Type B pancreatic cell (in vitro differentiated cells): ENCODE results near the gene POLR3GL. TPM values are rescaled to one million over a fixed set of nuclear protein-coding genes. Genes with fewer than 3 reads are reported as not detected.

Source experiments
- DNase-seq: peaks from one replicate; pipeline ENCODE4 v3.0.0; 2021; ENCODE audit warnings: mixed read lengths; ENCODE audit not compliant: unreplicated experiment; ENCODE audit errors: extremely low spot score
- H3K27ac Mint-ChIP-seq: 2 replicates; pipeline ENCODE4 v1.8.0; 2021; ENCODE audit warnings: mild to moderate bottlenecking, mixed read lengths
- H3K27me3 Mint-ChIP-seq: 2 replicates; pipeline ENCODE4 v1.8.0; 2021; ENCODE audit warnings: mixed read lengths
- H3K36me3 Mint-ChIP-seq: 2 replicates; pipeline ENCODE4 v1.8.0; 2021; ENCODE audit warnings: mixed read lengths
- H3K4me1 Mint-ChIP-seq: one replicate; pipeline ENCODE4 v1.8.0; 2021; ENCODE audit warnings: mixed read lengths; ENCODE audit not compliant: unreplicated experiment
- H3K4me3 Mint-ChIP-seq: 2 replicates; pipeline ENCODE4 v1.8.0; 2021; ENCODE audit warnings: mild to moderate bottlenecking, mixed read lengths
- H3K9me3 Mint-ChIP-seq: 2 replicates; pipeline ENCODE4 v1.8.0; 2021; ENCODE audit warnings: mixed read lengths
- total RNA-seq: library from RNA; stranded (reverse); gene quantifications from 2 replicates; pipeline ENCODE4 v1.2.1, GENCODE V29; 2021; ENCODE audit warnings: low replicate concordance
- TF ChIP-seq, protein P1 (sequence below): fragments of 200-600 bp; sonication (generic); conservative IDR thresholded peaks from 2 replicates; pipeline ENCODE4 v1.5.0; 2021; ENCODE audit warnings: antibody characterized with exemption, mild to moderate bottlenecking

POLR3GL gene
- total RNA-seq, 1 donor from 2014 or later = 14.1 TPM

DNA sequence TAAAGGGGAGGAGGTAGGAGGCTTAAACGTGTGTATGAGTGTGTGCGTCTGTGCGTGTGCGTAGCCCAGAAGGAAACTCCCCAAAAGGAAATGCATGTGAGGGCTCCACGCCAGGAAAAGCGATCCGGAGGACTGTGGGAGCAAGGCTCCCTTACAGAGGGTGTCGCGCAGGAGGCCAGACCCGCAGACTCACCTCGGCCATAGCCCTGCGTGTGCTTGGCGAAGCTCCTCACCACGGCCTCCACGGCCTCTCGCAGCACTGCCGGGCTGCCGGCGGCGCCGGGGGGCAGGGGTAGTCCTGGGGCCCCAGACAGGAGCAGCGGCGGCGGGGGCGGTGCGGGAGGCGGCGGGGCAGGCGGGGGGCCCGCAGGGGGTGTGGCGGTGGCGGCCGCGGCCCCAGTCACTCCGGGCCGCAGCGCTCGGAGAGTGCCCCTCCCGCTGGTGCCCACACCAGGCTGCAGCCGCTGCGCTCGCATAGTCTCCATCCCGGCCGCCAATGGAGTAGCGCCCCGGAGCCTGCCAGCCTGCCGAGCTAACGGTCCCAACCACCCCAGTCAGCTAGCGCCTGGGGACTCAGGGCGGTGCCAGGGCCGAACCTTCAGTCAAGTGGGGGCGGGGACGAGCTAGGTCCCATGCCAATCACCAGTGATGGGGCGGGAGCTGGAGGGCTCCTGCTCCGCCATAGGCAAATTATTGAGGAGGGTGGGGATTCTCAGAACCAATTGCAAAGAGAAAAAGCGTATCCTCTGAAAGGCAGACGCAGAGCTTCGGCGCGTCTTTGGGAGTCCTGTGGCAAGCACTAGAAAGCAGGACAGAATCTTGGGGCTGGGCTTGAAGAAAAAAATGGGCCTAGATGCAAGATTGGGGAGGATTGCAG lies 6.8 kb upstream of the POLR3GL start, which contains the start of gene LIX1L:
TSS of gene LIX1L (minus strand) at position 575 of the 877 bp plus-strand sequence. CDS start at position 485, 90 bp downstream.
- H3K4me3 Mint-ChIP-seq = peak within 1 kb of the TSS; percentile 92
- TF ChIP-seq, protein P1, sequence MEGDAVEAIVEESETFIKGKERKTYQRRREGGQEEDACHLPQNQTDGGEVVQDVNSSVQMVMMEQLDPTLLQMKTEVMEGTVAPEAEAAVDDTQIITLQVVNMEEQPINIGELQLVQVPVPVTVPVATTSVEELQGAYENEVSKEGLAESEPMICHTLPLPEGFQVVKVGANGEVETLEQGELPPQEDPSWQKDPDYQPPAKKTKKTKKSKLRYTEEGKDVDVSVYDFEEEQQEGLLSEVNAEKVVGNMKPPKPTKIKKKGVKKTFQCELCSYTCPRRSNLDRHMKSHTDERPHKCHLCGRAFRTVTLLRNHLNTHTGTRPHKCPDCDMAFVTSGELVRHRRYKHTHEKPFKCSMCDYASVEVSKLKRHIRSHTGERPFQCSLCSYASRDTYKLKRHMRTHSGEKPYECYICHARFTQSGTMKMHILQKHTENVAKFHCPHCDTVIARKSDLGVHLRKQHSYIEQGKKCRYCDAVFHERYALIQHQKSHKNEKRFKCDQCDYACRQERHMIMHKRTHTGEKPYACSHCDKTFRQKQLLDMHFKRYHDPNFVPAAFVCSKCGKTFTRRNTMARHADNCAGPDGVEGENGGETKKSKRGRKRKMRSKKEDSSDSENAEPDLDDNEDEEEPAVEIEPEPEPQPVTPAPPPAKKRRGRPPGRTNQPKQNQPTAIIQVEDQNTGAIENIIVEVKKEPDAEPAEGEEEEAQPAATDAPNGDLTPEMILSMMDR = no peak
- no peaks in the 10 kb centered on the region for H3K9me3 Mint-ChIP-seq
- peaks cover 82% of the 10 kb centered on the region for H3K27me3 Mint-ChIP-seq
- peak; percentile 91 for DNase-seq
- peaks cover 38% of the 10 kb centered on the region for H3K4me1 Mint-ChIP-seq
- peak within 1 kb of the TSS; percentile 68 for H3K27ac Mint-ChIP-seq
- no peaks in the 10 kb centered on the region for H3K36me3 Mint-ChIP-seq

DNA sequence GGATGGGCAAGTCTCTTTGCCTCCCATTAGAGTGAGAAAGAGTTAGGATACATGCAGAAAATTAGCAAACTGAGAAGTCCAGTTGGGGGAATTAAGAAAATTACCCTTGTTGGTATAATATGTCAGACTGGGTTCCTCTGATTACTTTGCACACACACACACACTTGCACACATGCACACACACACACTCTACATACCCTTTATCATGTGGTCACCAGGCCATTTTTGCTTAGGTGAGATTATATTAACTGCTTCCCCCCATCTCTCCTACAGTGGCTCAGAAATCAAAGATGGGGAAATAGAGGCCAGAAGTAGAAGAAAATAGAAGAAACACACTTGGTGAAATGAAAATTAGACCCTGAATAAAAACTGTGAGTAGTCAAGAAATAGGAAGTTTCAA lies 5.8 kb upstream of the POLR3GL start:
- H3K4me3 Mint-ChIP-seq = peak overlapping the region; percentile 92
- no peaks in the 10 kb centered on the region for H3K9me3 Mint-ChIP-seq
- peaks cover 46% of the 10 kb centered on the region for H3K4me1 Mint-ChIP-seq
- H3K27me3 Mint-ChIP-seq = peaks cover 84% of the 10 kb centered on the region
- no peaks in the 10 kb centered on the region for H3K36me3 Mint-ChIP-seq
- DNase-seq = no peak
- H3K27ac Mint-ChIP-seq = no peak overlapping the region
- TF ChIP-seq, protein P1 = no peak

DNA sequence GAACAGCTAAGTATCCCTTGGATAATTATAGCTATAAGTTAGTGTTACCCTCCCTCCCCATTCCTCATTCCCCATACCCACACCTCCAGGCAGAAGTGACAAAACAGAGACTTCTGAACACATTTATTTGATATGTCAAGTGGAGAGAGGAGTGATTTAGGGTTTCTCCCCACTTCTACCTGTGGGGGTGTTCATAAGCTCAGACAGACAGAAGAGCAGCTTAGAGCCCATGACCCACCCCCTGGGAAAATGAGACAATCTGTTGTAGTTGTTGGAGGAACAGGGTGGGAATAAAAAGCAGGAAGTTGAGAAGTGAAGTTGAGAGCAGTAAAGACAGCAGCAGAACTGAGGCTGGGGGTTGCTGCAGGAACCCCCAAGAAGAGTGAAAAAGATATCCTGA lies 5.2 kb upstream of the POLR3GL start:
- H3K27me3 Mint-ChIP-seq = peaks cover 86% of the 10 kb centered on the region
- DNase-seq = no peak
- peak overlapping the region; percentile 92 for H3K4me3 Mint-ChIP-seq
- H3K4me1 Mint-ChIP-seq = peaks cover 48% of the 10 kb centered on the region
- no peaks in the 10 kb centered on the region for H3K9me3 Mint-ChIP-seq
- TF ChIP-seq, protein P1 = no peak
- H3K27ac Mint-ChIP-seq = no peak overlapping the region
- H3K36me3 Mint-ChIP-seq = no peaks in the 10 kb centered on the region

DNA sequence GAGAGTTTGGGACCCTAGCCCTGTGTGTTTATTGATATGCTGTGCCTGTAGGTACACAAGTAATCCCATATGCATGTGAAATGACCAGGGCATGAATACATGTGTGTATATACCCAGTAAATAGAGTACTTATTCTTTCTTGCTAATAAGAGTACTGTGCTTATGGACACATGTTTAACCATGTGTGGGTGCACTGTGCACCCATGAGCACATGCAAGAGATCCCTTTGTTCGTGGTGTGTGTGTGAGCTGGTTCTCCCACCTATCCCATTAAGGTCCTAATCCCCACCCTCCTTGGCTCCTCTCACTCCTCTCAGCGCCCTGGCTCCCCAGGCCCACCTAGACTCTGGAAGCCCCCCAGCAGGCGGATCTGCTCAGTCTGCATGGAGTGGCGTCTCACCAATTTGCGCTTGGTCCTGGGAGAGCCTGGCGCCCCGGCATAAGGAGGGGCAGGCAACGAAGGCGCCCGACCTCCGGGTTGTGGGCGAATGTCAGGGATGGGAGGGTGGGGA lies 4.5 kb upstream of the POLR3GL start:
- H3K4me1 Mint-ChIP-seq = peaks cover 46% of the 10 kb centered on the region
- DNase-seq = no peak
- H3K27ac Mint-ChIP-seq = no peak overlapping the region
- H3K4me3 Mint-ChIP-seq = peak overlapping the region; percentile 92
- H3K36me3 Mint-ChIP-seq = no peaks in the 10 kb centered on the region
- TF ChIP-seq, protein P1 = no peak
- no peaks in the 10 kb centered on the region for H3K9me3 Mint-ChIP-seq
- peaks cover 82% of the 10 kb centered on the region for H3K27me3 Mint-ChIP-seq

DNA sequence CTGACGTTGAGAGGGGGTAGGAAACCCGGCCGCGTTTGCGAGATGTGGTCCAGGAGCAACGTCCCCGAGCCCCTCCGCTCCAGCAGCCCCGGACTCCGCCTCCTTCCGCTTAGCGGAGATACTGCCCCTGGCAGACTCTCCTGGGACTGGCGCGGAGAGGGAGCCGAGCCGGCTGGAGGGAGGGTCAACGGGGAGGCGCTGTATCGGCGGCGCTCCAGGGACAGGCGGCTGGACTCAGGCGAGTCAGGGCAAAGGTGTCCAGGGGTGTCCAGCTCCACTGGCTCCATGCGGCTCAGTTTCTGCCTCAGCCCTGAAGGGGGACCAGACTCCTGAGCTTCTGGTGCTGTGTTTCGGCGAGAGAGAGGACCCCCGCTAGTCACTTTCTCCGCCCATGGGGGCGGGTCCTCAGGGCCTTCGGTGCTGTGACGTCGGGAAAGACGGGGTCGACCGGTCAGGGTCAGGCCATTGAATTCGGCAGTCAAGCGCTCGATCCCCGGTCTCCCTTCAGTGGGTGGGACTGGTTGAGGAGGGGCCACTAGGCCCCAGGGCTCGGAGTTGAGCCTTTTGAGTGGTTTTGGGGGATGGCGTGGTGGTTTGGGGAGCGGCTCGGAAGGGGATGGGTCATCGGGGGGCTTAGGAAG lies 3.9 kb upstream of the POLR3GL start:
- DNase-seq = peak; percentile 80
- H3K27ac Mint-ChIP-seq = no peak overlapping the region
- peaks cover 76% of the 10 kb centered on the region for H3K27me3 Mint-ChIP-seq
- peak overlapping the region; percentile 92 for H3K4me3 Mint-ChIP-seq
- TF ChIP-seq, protein P1 = peak; percentile 43
- peaks cover 41% of the 10 kb centered on the region for H3K4me1 Mint-ChIP-seq
- no peaks in the 10 kb centered on the region for H3K36me3 Mint-ChIP-seq
- H3K9me3 Mint-ChIP-seq = no peaks in the 10 kb centered on the region
